WI38 (cell line): ENCODE data around the gene VCAN.

ENCODE experiments used
- H3K4me3 ChIP-seq: 2 replicates; pipeline ENCODE4 v1.5.1; 2011; ENCODE audit warnings: low read depth, mild to moderate bottlenecking, control low read depth, low read length
- TF ChIP-seq, protein P1 (sequence below): IDR thresholded peaks from 2 replicates; pipeline ENCODE4 v1.5.1; 2012; ENCODE audit warnings: low read depth, mild to moderate bottlenecking, control low read depth, low read length

The VCAN gene

DNA sequence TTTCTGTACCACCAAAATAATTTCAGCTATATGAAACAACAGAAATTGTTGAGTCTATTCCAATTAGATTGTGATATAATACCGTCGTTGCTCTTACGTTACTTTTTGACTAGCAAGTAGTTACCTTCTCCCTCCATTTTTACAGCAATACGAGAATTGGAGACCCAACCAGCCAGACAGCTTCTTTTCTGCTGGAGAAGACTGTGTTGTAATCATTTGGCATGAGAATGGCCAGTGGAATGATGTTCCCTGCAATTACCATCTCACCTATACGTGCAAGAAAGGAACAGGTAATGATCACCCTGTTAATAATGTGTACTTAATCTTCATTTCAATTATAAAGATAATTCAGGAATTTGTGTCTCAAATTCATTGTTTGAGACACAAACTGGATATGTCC lies 100.7 kb downstream of the VCAN start:
- no peak overlapping the region for H3K4me3 ChIP-seq

GRCh38 chr5:83576341-83576740 lies 104.8 kb downstream of the VCAN start:
- TF ChIP-seq, protein P1, sequence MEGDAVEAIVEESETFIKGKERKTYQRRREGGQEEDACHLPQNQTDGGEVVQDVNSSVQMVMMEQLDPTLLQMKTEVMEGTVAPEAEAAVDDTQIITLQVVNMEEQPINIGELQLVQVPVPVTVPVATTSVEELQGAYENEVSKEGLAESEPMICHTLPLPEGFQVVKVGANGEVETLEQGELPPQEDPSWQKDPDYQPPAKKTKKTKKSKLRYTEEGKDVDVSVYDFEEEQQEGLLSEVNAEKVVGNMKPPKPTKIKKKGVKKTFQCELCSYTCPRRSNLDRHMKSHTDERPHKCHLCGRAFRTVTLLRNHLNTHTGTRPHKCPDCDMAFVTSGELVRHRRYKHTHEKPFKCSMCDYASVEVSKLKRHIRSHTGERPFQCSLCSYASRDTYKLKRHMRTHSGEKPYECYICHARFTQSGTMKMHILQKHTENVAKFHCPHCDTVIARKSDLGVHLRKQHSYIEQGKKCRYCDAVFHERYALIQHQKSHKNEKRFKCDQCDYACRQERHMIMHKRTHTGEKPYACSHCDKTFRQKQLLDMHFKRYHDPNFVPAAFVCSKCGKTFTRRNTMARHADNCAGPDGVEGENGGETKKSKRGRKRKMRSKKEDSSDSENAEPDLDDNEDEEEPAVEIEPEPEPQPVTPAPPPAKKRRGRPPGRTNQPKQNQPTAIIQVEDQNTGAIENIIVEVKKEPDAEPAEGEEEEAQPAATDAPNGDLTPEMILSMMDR = no peak
- no peak overlapping the region for H3K4me3 ChIP-seq

More for the DNA sequence above, 100.7 kb downstream of the VCAN start:
- TF ChIP-seq, protein P1 = no peak

DNA sequence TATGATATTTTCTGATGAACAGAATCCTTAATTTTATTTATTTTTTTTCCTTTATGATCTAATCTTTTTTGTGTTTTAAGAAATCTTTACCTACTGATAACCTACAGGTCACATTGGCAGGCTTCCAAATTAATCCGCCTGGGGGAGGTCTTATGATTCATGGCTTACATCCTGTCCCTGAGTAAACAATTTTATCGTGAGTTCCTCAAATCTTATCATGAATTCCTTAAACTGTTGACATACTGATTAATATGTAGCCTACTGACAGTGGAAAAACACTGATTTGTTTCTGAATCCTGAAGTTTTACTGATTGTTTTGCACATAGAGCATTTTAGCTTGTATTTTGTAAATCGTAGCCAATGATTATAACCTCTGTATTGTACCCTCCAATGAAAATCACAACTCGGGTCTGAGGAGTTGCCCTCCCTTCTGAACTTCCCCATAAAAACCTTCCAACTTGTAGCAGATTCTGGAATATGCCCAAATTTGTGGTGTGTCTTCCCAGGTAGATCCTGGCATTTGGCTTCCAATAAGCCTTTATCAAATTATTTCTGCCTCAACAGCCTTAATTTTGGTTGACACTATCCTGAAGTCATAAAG lies 105.6 kb downstream of the VCAN start:
- TF ChIP-seq, protein P1 = no peak
- H3K4me3 ChIP-seq = no peak overlapping the region

DNA sequence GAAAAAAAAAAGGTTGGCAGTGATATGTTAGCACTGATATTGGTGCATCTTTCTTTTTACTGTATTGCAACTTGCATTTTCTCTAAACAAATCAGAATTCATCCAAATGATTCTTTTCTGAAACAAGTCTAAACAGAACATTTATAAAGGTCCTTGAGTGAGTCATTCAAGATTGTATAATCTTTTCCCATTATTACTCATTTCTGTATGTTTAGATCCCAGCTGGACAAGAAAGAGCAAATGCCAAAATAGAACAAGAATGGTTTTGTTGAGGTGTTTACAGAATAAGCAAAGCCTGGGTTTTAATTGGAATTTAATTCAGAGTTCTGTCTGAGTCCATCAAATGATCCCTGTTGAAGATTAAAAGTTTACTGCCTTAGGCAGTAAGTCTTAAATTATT lies 112.3 kb downstream of the VCAN start:
- TF ChIP-seq, protein P1 = no peak
- no peak overlapping the region for H3K4me3 ChIP-seq

DNA sequence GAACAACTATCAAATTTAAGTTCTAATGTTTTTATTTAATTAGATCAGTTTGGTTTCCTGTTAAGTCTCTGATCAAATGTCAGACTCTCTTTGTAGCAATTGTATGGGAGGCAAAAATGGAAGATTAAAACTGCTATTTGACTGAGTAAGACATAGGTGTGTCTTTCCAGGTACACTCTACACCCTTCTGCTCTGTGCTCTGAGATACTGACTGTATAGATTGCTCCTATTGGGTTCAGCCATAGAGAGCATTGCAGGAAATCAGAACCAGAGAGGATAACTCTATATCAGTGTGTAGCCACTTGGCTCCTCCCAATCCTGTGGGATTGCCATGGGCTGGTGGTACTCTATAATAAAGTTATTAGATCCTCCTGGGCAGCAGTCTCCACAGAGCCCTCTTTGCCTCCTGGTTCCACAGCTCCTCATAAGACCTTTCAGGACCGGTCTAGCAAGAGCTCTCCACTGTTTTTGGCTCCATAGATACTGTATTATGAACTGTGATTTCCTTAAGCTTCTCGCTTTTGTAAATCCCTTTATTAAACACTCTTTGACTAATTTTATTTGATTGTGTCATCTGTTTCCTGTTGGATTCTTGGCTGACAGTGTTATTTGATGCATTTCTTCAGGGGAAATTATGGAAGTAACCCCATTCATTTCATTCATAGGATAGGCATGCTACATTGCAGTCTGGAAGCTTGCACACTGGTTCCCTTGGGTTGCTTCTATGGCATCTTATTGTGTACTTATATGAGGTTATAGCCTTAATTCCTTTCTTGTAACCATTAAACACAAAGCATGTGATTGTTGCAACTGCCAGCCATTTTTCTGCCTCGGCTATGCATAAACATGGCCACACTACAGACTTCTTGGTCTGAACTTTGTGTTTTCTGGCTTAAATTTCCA lies 115.6 kb downstream of the VCAN start:
- TF ChIP-seq, protein P1 = no peak
- no peak overlapping the region for H3K4me3 ChIP-seq

GRCh38 chr5:83589786-83590185 lies 118.2 kb downstream of the VCAN start:
- H3K4me3 ChIP-seq = no peak overlapping the region
- TF ChIP-seq, protein P1 = no peak

GRCh38 chr5:83590966-83591365 lies 119.4 kb downstream of the VCAN start:
- TF ChIP-seq, protein P1 = no peak
- H3K4me3 ChIP-seq = no peak overlapping the region
